ENCODE results near the gene KRT8. TPM values are rescaled to one million over a fixed set of nuclear protein-coding genes. Genes with fewer than 3 reads are reported as not detected.

Gene KRT8
- total and polyA plus RNA-seq, 10 of the 15 experiments (the other 5 are each of a cell fraction or from before 2014, with no cell fraction given), result 0.11 to 5.6 (median 0.37) TPM; not detected in 1

DNA sequence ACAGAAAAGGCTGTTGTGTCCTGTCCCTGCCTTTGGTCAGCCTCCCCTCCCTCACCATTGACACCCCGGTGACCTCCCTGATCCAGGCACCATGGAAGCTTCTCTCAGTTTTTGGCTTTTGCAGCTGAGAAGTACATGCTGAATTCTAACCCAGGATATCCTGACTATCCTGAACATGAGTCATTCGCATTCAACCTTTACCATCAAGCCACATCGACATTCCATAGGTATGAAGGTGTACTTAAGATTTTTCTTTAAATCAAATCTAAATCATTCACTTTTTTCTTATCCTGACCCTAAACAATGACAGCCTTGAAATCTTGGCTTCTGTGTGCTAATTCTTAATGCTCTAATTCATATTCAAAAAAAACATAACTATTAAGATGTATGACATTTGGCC lies 47.4 kb downstream of the KRT8 start:
- no peaks in the 10 kb centered on the region for H3K36me3 ChIP-seq (ENCODE audit: control insufficient read depth in 2 of 2, insufficient read depth in 2 of 2, low read length in 1 of 2)
- no peak overlapping the region for H3K27ac ChIP-seq (ENCODE audit: control insufficient read depth, insufficient read depth)
- no peak overlapping the region for H3K9ac ChIP-seq (ENCODE audit: control insufficient read depth, insufficient read depth, low read length)
- ChIA-PET RAD21 (ENCODE audit: unreplicated experiment) (no interaction called here), SMC1A (ENCODE audit: uncharacterized antibody, unreplicated experiment) (no interaction called here), POLR2A (no interaction called here), CTCF (interaction anchor here (1.1 kb wide), 1 partner anchor 8 kb away, joined by 3 read pairs; no protein-coding TSS in a partner anchor)
- WGBS (ENCODE audit: insufficient coverage, insufficient replicate concordance, low lambda C conversion rate, missing lambda C conversion rate), result 49% methylated on average over 3 of the region's 3 CpGs
- H3K27me3 ChIP-seq (replicated peaks in 1 of 2; ENCODE audit: control insufficient read depth in 2 of 2, insufficient read depth in 2 of 2, low read length in 1 of 2), result peaks cover 0 to 4% of the 10 kb centered on the region in 2 experiments; a peak in 2 of 4 replicates
- intact Hi-C loops (cut with micrococcal nuclease; ENCODE audit: unreplicated experiment), result no loop called here
- FAIRE-seq (no peak), ATAC-seq (no peak), DNase-seq (ENCODE audit: low read depth, low spot score) (no peak)
- no peaks in the 10 kb centered on the region for H3K79me2 ChIP-seq (ENCODE audit: control insufficient read depth, insufficient read depth, low read length)
- TF ChIP-seq, protein P1, sequence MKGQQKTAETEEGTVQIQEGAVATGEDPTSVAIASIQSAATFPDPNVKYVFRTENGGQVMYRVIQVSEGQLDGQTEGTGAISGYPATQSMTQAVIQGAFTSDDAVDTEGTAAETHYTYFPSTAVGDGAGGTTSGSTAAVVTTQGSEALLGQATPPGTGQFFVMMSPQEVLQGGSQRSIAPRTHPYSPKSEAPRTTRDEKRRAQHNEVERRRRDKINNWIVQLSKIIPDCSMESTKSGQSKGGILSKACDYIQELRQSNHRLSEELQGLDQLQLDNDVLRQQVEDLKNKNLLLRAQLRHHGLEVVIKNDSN (IDR thresholded peaks at IDR 0.05; ENCODE audit: borderline replicate concordance, extremely low read length, insufficient read depth, low read depth, low read length), result no peak
- TF ChIP-seq, protein P2, sequence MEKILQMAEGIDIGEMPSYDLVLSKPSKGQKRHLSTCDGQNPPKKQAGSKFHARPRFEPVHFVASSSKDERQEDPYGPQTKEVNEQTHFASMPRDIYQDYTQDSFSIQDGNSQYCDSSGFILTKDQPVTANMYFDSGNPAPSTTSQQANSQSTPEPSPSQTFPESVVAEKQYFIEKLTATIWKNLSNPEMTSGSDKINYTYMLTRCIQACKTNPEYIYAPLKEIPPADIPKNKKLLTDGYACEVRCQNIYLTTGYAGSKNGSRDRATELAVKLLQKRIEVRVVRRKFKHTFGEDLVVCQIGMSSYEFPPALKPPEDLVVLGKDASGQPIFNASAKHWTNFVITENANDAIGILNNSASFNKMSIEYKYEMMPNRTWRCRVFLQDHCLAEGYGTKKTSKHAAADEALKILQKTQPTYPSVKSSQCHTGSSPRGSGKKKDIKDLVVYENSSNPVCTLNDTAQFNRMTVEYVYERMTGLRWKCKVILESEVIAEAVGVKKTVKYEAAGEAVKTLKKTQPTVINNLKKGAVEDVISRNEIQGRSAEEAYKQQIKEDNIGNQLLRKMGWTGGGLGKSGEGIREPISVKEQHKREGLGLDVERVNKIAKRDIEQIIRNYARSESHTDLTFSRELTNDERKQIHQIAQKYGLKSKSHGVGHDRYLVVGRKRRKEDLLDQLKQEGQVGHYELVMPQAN (conservative IDR thresholded peaks at IDR 0.05), result no peak
- no TSS peak for BruUV-seq (replicated peaks)
- no peak overlapping the region for H3K4me3 ChIP-seq
- no peak overlapping the region for H3K4me2 ChIP-seq (ENCODE audit: control insufficient read depth, insufficient read depth)
- no peaks in the 10 kb centered on the region for H3K9me3 ChIP-seq (replicated peaks; ENCODE audit: control insufficient read depth, insufficient read depth, low read length)
- in situ Hi-C loops (cut with MboI), result no loop called here
- H2AFZ ChIP-seq (ENCODE audit: control insufficient read depth, low read depth, low read length), result no peak overlapping the region
- no peaks in the 10 kb centered on the region for H4K20me1 ChIP-seq (ENCODE audit: control insufficient read depth, insufficient read depth)
- no peaks in the 10 kb centered on the region for H3K4me1 ChIP-seq (ENCODE audit: control insufficient read depth, insufficient read depth, low read length)

DNA sequence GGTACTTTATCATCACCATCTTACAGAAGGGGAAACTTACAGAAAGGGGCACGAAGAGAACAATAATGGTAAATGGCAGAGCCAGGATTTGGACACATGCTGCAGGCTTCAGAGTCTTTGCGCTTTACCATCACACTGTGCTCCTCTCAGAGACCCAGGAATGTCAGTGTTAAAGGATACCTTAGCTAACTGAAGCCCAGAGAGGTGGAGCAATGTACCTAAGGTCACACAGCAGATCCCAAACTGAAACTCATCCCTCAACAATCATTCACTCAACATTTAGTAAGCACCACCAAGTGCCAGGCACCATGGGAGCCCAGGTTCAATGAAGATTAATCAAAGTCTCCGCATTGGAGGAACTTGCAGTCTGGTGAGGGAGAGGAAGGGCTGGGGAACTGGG lies 48.1 kb downstream of the KRT8 start:
- RAD21 ChIA-PET (ENCODE audit: unreplicated experiment), result no interaction called here
- in situ Hi-C loops (cut with MboI), result no loop called here
- DNase-seq (ENCODE audit: low read depth, low spot score) (no peak), FAIRE-seq (no peak), ATAC-seq (no peak)
- H4K20me1 ChIP-seq (ENCODE audit: control insufficient read depth, insufficient read depth), result no peaks in the 10 kb centered on the region
- H3K79me2 ChIP-seq (ENCODE audit: control insufficient read depth, insufficient read depth, low read length), result no peaks in the 10 kb centered on the region
- 57% methylated on average over 3 of the region's 3 CpGs for WGBS (ENCODE audit: insufficient coverage, insufficient replicate concordance, low lambda C conversion rate, missing lambda C conversion rate)
- H3K4me1 ChIP-seq (ENCODE audit: control insufficient read depth, insufficient read depth, low read length), result no peaks in the 10 kb centered on the region
- no peak overlapping the region for H2AFZ ChIP-seq (ENCODE audit: control insufficient read depth, low read depth, low read length)
- no peak overlapping the region for H3K27ac ChIP-seq (ENCODE audit: control insufficient read depth, insufficient read depth)
- BruUV-seq (replicated peaks), result no TSS peak
- SMC1A ChIA-PET (ENCODE audit: uncharacterized antibody, unreplicated experiment), result no interaction called here
- H3K27me3 ChIP-seq (replicated peaks in 1 of 2; ENCODE audit: control insufficient read depth in 2 of 2, insufficient read depth in 2 of 2, low read length in 1 of 2), result peaks cover 0 to 4% of the 10 kb centered on the region in 2 experiments; a peak in 2 of 4 replicates
- CTCF ChIA-PET, result interaction anchor here (1.1 kb wide), 1 partner anchor 9 kb away, joined by 3 read pairs; no protein-coding TSS in a partner anchor
- H3K4me2 ChIP-seq (ENCODE audit: control insufficient read depth, insufficient read depth), result no peak overlapping the region
- no peaks in the 10 kb centered on the region for H3K9me3 ChIP-seq (replicated peaks; ENCODE audit: control insufficient read depth, insufficient read depth, low read length)
- intact Hi-C loops (cut with micrococcal nuclease; ENCODE audit: unreplicated experiment), result no loop called here
- no peaks in the 10 kb centered on the region for H3K36me3 ChIP-seq (ENCODE audit: control insufficient read depth in 2 of 2, insufficient read depth in 2 of 2, low read length in 1 of 2)
- POLR2A ChIA-PET, result no interaction called here
- TF ChIP-seq, protein P3, sequence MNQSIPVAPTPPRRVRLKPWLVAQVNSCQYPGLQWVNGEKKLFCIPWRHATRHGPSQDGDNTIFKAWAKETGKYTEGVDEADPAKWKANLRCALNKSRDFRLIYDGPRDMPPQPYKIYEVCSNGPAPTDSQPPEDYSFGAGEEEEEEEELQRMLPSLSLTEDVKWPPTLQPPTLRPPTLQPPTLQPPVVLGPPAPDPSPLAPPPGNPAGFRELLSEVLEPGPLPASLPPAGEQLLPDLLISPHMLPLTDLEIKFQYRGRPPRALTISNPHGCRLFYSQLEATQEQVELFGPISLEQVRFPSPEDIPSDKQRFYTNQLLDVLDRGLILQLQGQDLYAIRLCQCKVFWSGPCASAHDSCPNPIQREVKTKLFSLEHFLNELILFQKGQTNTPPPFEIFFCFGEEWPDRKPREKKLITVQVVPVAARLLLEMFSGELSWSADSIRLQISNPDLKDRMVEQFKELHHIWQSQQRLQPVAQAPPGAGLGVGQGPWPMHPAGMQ (IDR thresholded peaks at IDR 0.05; ENCODE audit: borderline replicate concordance), result no peak
- TF ChIP-seq SUPT20H (IDR thresholded peaks at IDR 0.05; ENCODE audit: borderline replicate concordance, control insufficient read depth, low read depth, low read length), result no peak
- no peak for TF ChIP-seq ZZZ3 (IDR thresholded peaks at IDR 0.05; ENCODE audit: control insufficient read depth, insufficient read length, low read depth)
- no peak for TF ChIP-seq SIN3A (IDR thresholded peaks at IDR 0.05; ENCODE audit: low read depth, low read length)
- TF ChIP-seq RAD51 (IDR thresholded peaks at IDR 0.05), result no peak
- TF ChIP-seq IRF4 (IDR thresholded peaks at IDR 0.05; ENCODE audit: low read depth, low read length), result no peak
- no peak for TF ChIP-seq TCF3 (IDR thresholded peaks at IDR 0.05; ENCODE audit: borderline replicate concordance, insufficient read depth, low read depth, low read length)
- no peak for TF ChIP-seq CREM (IDR thresholded peaks at IDR 0.05; ENCODE audit: low read depth)
- no peak for TF ChIP-seq ZNF24 (IDR thresholded peaks at IDR 0.05)
- no peak for TF ChIP-seq YBX1 (IDR thresholded peaks at IDR 0.05)
- no peak for TF ChIP-seq SMAD1 (IDR thresholded peaks at IDR 0.05; ENCODE audit: low read depth, partially characterized antibody)
- no peak overlapping the region for H3K4me3 ChIP-seq
- no peak overlapping the region for H3K9ac ChIP-seq (ENCODE audit: control insufficient read depth, insufficient read depth, low read length)

Measured in GM12878 (cell line).